Measurements from ENCODE around the gene RFLNA. TPM values are rescaled to one million over a fixed set of nuclear protein-coding genes. Genes with fewer than 3 reads are reported as not detected.

The RFLNA gene
- total RNA-seq (not detected in 2 replicates), polyA plus RNA-seq (not detected in 2 replicates), polyA minus RNA-seq (not detected in 2 replicates)
- total RNA-seq (2013), result 0.23 TPM

GRCh38 chr12:124294780-124295341, at the start of gene RFLNA:
TSS of gene RFLNA (plus strand) at chr12:124295093. CDS start at chr12:124295430, 337 bp downstream.
- Histone ChIP-seq H3K9me3 (ENCODE audit: control extremely low read depth in 1 of 3, control insufficient read depth in 2 of 3, insufficient read depth in 1 of 3, low read length in 2 of 3) (peaks cover 0 to 5% (median 0%) of the 10 kb centered on the region in 3 donors), H3K79me2 (ENCODE audit: control insufficient read depth, insufficient read depth, low read length) (no peaks in the 10 kb centered on the region), H3K36me3 (replicated peaks in 1 of 2; ENCODE audit: control extremely low read depth in 1 of 2, control insufficient read depth in 1 of 2, extremely low read depth in 1 of 2, insufficient read depth in 2 of 2, low read length in 1 of 2) (no peaks in the 10 kb centered on the region), H3K4me3 (ENCODE audit: control extremely low read depth in 1 of 5, extremely low read depth in 1 of 5, insufficient read depth in 1 of 5, low read depth in 2 of 5, low read length in 4 of 5) (no peak within 1 kb of the TSS), H3K27me3 (replicated peaks in 1 of 4; ENCODE audit: control extremely low read depth in 1 of 4, control insufficient read depth in 3 of 4, insufficient read depth in 4 of 4, low read length in 3 of 4) (peaks cover 0 to 23% (median 7%) of the 10 kb centered on the region in 4 experiments), H3K4me2 (replicated peaks; ENCODE audit: low read depth, low read length, poor library complexity, severe bottlenecking) (no peak within 1 kb of the TSS), H3K27ac (ENCODE audit: low read length in 2 of 2) (no peak within 1 kb of the TSS), H4K20me1 (ENCODE audit: control insufficient read depth, insufficient read depth, low read length, poor library complexity, severe bottlenecking) (no peaks in the 10 kb centered on the region), H2AFZ (ENCODE audit: insufficient read depth, low read depth, low read length, poor library complexity, severe bottlenecking) (no peak within 1 kb of the TSS), H3K4me1 (ENCODE audit: control insufficient read depth in 2 of 2, insufficient read depth in 2 of 2, low read length in 2 of 2) (peaks cover 0 to 4% of the 10 kb centered on the region in 2 donors), H3K9ac (ENCODE audit: low read length) (no peak within 1 kb of the TSS)
- Mint-ChIP-seq H3K9me3 (ENCODE audit: insufficient read depth) (no peaks in the 10 kb centered on the region), H3K27me3 (peaks cover 35% of the 10 kb centered on the region), H3K27ac (no peak within 1 kb of the TSS), H3K4me3 (no peak within 1 kb of the TSS), H3K4me1 (peaks cover 1% of the 10 kb centered on the region)
- CTCF ChIA-PET, result no interaction called here
- POLR2A ChIA-PET, result no interaction called here
- intact Hi-C loops (cut with micrococcal nuclease), result no loop called here
- TF ChIP-seq EZH2 (IDR thresholded peaks at IDR 0.05; ENCODE audit: borderline replicate concordance, insufficient read depth, low read depth, low read length, poor library complexity, severe bottlenecking) (no peak), CTCF (IDR thresholded peaks at IDR 0.05) (no peak)
- ATAC-seq (ENCODE audit: low read depth) (no peak), DNase-seq (no peak)
- 4% methylated on average over 66 of the region's 66 CpGs for WGBS (ENCODE audit: insufficient coverage)

DNA sequence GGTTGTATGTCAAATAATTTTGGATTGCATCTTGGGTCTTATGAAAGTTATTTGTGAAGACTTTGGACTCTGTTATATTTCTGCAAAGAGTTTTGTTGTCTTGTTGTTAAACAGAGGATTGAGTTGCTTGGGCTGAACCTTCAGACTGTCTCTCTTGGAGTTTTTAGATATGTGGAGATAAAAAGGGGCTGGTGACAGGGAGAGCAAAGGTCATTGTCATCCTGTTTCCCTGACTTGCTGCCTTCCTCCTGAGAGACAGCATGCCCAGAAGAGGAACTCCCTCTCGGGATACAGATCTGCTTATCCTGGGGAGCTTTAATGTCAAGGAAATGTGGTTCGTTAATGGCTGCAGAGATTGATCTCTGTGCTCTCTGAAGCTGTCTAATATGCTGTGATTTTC, 47.6 kb upstream of the RFLNA start:
- Histone ChIP-seq H3K27me3 (replicated peaks in 1 of 4; ENCODE audit: control extremely low read depth in 1 of 4, control insufficient read depth in 3 of 4, insufficient read depth in 4 of 4, low read length in 3 of 4) (peaks cover 0 to 10% (median 0%) of the 10 kb centered on the region in 4 experiments), H3K79me2 (ENCODE audit: control insufficient read depth, insufficient read depth, low read length) (no peaks in the 10 kb centered on the region), H3K9ac (ENCODE audit: low read length) (no peak overlapping the region), H3K36me3 (replicated peaks in 1 of 2; ENCODE audit: control extremely low read depth in 1 of 2, control insufficient read depth in 1 of 2, extremely low read depth in 1 of 2, insufficient read depth in 2 of 2, low read length in 1 of 2) (no peaks in the 10 kb centered on the region), H3K4me2 (replicated peaks; ENCODE audit: low read depth, low read length, poor library complexity, severe bottlenecking) (no peak overlapping the region), H4K20me1 (ENCODE audit: control insufficient read depth, insufficient read depth, low read length, poor library complexity, severe bottlenecking) (no peaks in the 10 kb centered on the region), H3K4me3 (ENCODE audit: control extremely low read depth in 1 of 5, extremely low read depth in 1 of 5, insufficient read depth in 1 of 5, low read depth in 2 of 5, low read length in 4 of 5) (no peak overlapping the region), H3K9me3 (ENCODE audit: control extremely low read depth in 1 of 3, control insufficient read depth in 2 of 3, insufficient read depth in 1 of 3, low read length in 2 of 3) (peaks cover 0 to 18% (median 11%) of the 10 kb centered on the region in 3 donors), H3K4me1 (ENCODE audit: control insufficient read depth in 2 of 2, insufficient read depth in 2 of 2, low read length in 2 of 2) (no peaks in the 10 kb centered on the region), H2AFZ (ENCODE audit: insufficient read depth, low read depth, low read length, poor library complexity, severe bottlenecking) (no peak overlapping the region), H3K27ac (ENCODE audit: low read length in 2 of 2) (no peak overlapping the region)
- ATAC-seq (ENCODE audit: low read depth), result no peak
- peaks cover 18% of the 10 kb centered on the region for H3K27me3 Mint-ChIP-seq
- DNase-seq, result no peak
- no peak overlapping the region for H3K27ac Mint-ChIP-seq
- POLR2A ChIA-PET, result no interaction called here
- no peak overlapping the region for H3K4me3 Mint-ChIP-seq
- WGBS (ENCODE audit: insufficient coverage), result 100% methylated on average over 2 of the region's 2 CpGs
- CTCF ChIA-PET, result no interaction called here
- no peaks in the 10 kb centered on the region for H3K4me1 Mint-ChIP-seq
- H3K9me3 Mint-ChIP-seq (ENCODE audit: insufficient read depth), result peaks cover 8% of the 10 kb centered on the region
- TF ChIP-seq CTCF (IDR thresholded peaks at IDR 0.05) (no peak), EZH2 (IDR thresholded peaks at IDR 0.05; ENCODE audit: borderline replicate concordance, insufficient read depth, low read depth, low read length, poor library complexity, severe bottlenecking) (no peak)
- intact Hi-C loops (cut with micrococcal nuclease), result no loop called here
